Thoracic aorta (tissue), 2 donors: ENCODE data around the gene ZNF454. TPM values are rescaled to one million over a fixed set of nuclear protein-coding genes. Genes with fewer than 3 reads are reported as not detected.

ENCODE experiments used
- ATAC-seq: fragments of 150-250 bp; one replicate; pipeline ENCODE4 v1.8.0; 2017; ENCODE audit warnings: low read depth; ENCODE audit not compliant: insufficient number of reproducible peaks, low FRiP score
- DNase-seq: peaks from one replicate; pipeline ENCODE4 v3.0.0-alpha.2; 2020; ENCODE audit warnings: low spot score
- H3K27ac ChIP-seq, 2 donors: fragments of 200-600 bp; sonication (generic); 1 replicate in 1 of 2; 2 replicates in 1 of 2; pipeline ENCODE4 v1.5.1; 2016; ENCODE audit warnings: mild to moderate bottlenecking in 2 of 2, moderate library complexity in 2 of 2
- H3K27me3 ChIP-seq: fragments of 200-600 bp; sonication (generic); replicated peaks from 2 replicates; pipeline ENCODE4 v1.6.0; 2016; ENCODE audit warnings: mild to moderate bottlenecking; ENCODE audit not compliant: insufficient read depth
- H3K36me3 ChIP-seq: fragments of 200-600 bp; sonication (generic); one replicate; pipeline ENCODE4 v1.5.1; 2016
- H3K4me1 ChIP-seq, 2 donors: fragments of 200-600 bp; sonication (generic); 1 replicate in 1 of 2; 2 replicates in 1 of 2; pipeline versions ENCODE4 v1.5.1 to v1.6.0; 2016; ENCODE audit warnings: low read depth in 2 of 2, mild to moderate bottlenecking in 1 of 2; ENCODE audit not compliant: control insufficient read depth in 1 of 2
- H3K4me3 ChIP-seq: fragments of 200-600 bp; sonication (generic); 2 replicates; pipeline ENCODE4 v1.5.1; 2016; ENCODE audit warnings: mild to moderate bottlenecking
- H3K9me3 ChIP-seq: fragments of 200-600 bp; sonication (generic); 2 replicates; pipeline ENCODE4 v1.5.1; 2016
- total RNA-seq, 2 donors: library from RNA; depleted of rRNA; stranded (reverse); fragments of >200 nt; gene quantifications; one replicate each; pipeline versions ENCODE4 v1.1.0 to v1.2.3, GENCODE V29; 2016
- TF ChIP-seq, protein P1 (sequence below): fragments of 200-600 bp; sonication (generic); IDR thresholded peaks from one replicate; pipeline ENCODE4 v1.5.1; 2019; ENCODE audit warnings: antibody characterized with exemption

The ZNF454 gene
- total RNA-seq, 2 donors from 2014 or later, result 2.2 to 8.2 TPM

DNA sequence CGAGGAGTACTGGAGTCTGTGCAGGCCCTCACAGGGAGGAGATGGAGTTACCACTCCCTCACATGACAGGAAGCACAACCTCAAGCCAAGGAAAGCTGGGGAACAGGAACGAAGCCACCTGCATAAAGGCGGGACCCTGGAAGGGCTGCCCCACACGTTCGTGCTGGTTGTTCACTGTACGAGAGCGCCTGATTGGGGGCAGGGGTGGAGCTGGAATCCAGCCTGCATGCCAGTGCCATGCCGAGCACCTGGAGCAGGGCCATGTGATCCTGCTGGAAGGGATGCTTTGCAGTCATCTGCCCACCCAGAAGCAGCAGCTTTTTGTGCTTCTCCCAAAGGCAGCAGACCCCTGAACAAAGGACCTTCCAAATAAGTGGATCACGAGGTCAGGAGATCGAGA lies 42.7 kb downstream of the ZNF454 start:
- ATAC-seq, result no peak
- H3K9me3 ChIP-seq, result peaks cover 55% of the 10 kb centered on the region

DNA sequence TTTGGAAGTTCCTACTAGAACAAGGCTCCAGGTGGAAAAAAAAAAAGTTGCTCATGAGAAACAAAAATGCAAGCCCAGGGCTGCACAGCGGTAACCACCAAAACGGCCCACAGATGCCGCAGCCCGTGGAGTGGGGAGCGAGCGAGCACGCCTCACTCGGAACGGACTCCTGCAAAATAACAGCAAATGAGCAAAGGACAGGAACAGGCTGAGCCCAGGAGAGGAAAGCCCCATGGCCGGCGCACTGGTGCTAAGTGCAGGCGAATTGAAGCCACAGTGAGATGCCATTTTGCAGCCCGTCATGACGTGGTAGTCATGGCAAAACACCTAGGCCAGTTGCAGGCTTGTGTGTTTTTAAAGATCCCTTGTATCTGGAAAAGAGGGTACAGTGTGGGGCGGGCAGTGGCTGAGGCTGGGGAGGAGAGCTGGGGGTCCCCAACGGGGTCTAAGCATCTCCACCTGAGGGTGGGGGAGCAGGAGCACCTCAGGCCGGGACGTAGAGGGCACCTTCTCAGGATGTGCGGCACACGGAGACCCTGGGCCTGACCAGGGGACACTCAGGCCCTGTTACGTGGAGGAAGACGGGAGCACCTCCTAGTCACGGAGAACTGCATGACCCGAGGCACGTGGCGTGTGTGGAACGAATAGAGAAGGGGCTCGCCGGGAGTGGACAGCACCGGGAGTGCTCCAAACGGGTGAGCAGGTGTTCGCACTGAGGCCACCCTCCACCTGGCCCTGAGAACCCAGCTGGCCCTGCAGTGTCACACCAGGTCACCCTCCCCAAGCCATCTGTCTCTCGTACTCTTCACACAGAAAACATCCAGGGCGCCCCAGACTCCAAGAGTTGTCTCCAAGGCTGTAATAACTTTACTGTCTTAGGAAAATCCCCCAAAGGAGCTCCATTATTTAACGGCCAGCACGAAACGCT lies 43.4 kb downstream of the ZNF454 start:
- Histone ChIP-seq H3K9me3 (peaks cover 49% of the 10 kb centered on the region), H3K27me3 (no peaks in the 10 kb centered on the region), H3K4me1 (no peaks in the 10 kb centered on the region), H3K27ac (no peak overlapping the region), H3K36me3 (no peaks in the 10 kb centered on the region), H3K4me3 (no peak overlapping the region)
- DNase-seq, result no peak
- no peak for ATAC-seq
- TF ChIP-seq, protein P1, sequence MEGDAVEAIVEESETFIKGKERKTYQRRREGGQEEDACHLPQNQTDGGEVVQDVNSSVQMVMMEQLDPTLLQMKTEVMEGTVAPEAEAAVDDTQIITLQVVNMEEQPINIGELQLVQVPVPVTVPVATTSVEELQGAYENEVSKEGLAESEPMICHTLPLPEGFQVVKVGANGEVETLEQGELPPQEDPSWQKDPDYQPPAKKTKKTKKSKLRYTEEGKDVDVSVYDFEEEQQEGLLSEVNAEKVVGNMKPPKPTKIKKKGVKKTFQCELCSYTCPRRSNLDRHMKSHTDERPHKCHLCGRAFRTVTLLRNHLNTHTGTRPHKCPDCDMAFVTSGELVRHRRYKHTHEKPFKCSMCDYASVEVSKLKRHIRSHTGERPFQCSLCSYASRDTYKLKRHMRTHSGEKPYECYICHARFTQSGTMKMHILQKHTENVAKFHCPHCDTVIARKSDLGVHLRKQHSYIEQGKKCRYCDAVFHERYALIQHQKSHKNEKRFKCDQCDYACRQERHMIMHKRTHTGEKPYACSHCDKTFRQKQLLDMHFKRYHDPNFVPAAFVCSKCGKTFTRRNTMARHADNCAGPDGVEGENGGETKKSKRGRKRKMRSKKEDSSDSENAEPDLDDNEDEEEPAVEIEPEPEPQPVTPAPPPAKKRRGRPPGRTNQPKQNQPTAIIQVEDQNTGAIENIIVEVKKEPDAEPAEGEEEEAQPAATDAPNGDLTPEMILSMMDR, result no peak

More for the DNA sequence above, 42.7 kb downstream of the ZNF454 start:
- no peak for DNase-seq
- Histone ChIP-seq H3K4me3 (no peak overlapping the region), H3K36me3 (no peaks in the 10 kb centered on the region), H3K4me1 (no peaks in the 10 kb centered on the region), H3K27me3 (no peaks in the 10 kb centered on the region), H3K27ac (no peak overlapping the region)
- TF ChIP-seq, protein P1, result no peak

- Histone ChIP-seq H3K27ac (no peak overlapping the region), H3K9me3 (peaks cover 47% of the 10 kb centered on the region), H3K36me3 (no peaks in the 10 kb centered on the region), H3K4me1 (no peaks in the 10 kb centered on the region), H3K27me3 (no peaks in the 10 kb centered on the region), H3K4me3 (no peak overlapping the region)
- DNase-seq (no peak), ATAC-seq (no peak)
- TF ChIP-seq, protein P1, result no peak
Observed at GRCh38 chr5:178986326-178986960, 45.4 kb downstream of the ZNF454 start.

DNA sequence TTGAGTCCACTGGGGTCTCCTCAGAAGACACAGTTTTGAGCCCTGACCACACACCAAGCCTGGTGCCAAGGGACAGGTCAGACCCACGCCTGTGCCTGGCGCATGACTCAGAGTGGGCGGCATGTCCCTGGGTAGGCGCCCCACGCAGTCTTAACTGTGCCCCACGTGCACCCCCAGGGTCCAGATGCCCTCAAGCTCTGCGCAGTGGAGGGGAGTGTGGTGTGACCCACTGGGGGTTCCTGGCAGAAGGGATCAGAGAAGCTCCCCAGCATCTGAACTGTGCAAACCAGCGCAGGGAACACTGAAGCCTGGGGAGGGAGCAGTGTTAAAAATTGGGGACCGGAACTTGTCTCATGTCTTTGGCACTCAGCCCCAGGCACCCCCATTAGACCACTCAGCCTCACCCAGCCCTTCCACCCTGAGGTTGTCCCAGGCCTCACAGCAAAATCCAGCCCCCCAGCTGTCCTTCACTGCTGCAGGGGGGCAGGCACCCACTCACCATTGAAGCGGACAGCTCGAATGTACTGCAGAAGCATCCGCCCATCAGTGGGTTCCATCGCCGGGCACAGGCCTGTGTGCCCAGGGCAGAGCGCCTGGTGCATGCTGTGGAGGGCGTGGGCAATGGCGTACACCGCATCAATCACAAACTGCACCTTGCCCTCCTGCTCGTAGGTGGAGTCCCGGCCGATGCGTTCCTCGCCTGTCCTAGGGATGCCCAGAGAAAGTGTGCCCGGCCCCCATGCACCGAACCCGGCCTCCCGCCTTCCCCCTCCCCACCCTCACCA lies 47.6 kb downstream of the ZNF454 start:
- H3K9me3 ChIP-seq, result peaks cover 39% of the 10 kb centered on the region

More for the DNA sequence above, 47.6 kb downstream of the ZNF454 start:
- Histone ChIP-seq H3K4me3 (no peak overlapping the region), H3K4me1 (no peaks in the 10 kb centered on the region), H3K36me3 (no peaks in the 10 kb centered on the region), H3K27ac (no peak overlapping the region), H3K27me3 (no peaks in the 10 kb centered on the region)
- no peak for ATAC-seq
- TF ChIP-seq, protein P1, result no peak
- no peak for DNase-seq
